HG03575 (cell line): ENCODE measurements around the gene LSM10.

ENCODE experiments used
- ATAC-seq: cut with Tn5 transposase; IDR thresholded peaks from one replicate; pipeline ENCODE4 v1.9.1; 2021; ENCODE audit not compliant: unreplicated experiment, insufficient number of reproducible peaks, low FRiP score; ENCODE audit errors: extremely low read depth

The LSM10 gene

DNA sequence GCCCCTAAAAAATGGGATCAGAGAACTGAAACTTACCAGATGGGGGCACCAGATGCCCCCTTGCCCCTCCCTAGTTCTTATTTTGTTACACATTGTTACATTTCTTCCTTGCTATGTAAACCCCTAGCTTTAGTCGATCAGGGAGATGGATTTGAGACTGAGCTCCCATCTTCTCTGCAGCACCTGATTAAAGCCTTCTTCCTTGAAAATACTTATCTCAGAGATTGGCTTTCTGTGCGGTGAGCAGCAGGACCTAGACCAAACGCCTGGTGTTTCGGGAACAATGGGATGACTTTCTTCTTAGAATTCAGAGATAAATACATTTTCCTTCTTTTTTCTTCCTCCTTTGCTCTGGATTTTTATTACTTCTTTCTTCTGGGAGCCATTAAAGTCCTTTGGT lies 16.7 kb upstream of the LSM10 start:
- no peak for ATAC-seq

DNA sequence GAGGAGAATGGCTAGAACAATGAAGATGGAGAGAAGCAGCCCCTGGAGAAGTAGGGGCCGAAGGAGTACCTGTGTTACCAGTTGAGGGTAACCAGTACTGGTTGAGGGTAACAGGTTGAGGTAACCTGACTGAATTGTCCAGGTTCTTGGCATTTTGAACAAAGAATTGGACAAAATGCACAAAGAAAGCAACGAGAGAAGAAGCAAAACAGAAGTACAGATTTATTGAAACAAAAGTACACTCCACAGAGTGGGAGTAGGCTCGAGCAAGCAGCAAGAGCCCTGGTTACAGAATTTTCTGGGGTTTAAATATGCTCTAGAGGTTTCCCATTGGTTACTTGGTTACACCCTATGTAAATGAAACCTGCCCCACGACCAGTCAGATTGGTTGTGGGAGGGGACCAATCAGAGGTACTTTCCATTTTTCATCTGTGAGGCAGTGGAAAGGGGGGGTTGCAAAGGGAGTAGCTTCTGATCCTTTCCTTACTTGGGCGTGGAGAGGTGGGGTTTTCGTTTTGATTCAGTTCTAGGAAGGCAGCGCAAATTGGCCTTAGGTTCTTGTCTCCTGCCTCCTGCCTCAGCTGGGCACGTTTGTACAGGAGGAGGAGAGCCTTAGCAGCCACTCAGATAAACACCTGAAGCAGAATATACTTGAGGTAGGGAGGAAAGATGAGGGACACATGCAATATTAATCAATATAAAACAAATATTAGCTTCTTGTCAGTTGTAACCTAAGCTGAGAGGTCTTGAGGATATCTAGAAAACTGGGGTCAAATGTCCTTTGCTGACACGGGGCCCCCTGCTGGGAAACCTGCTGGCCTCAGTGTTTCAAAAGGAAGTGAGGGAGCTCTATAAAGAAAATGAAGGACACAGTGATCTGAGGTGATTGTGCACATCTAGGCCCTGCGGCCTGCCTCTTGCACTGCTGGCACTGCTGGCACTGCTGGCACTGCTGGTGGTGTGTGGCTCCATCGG lies 14.3 kb upstream of the LSM10 start:
- ATAC-seq = no peak

DNA sequence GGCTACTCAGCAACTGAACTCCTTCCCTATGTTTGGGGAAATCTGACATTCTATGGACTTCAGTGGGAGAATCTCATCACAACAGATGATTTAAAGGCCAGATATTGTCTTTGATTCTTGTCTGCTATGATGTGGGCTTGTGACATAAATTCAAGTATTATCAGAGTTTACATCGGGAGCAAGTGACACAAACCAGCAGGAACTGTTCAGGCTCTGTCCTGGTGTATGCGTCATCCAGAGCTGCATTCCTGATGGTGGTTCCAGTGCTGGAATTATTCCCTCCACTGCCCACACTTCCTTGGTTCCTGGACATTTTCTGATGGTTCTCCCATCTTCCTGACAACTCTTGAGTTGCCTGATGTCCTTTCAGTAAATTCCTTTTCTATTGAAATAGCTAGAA lies 10.8 kb upstream of the LSM10 start:
- ATAC-seq = no peak

DNA sequence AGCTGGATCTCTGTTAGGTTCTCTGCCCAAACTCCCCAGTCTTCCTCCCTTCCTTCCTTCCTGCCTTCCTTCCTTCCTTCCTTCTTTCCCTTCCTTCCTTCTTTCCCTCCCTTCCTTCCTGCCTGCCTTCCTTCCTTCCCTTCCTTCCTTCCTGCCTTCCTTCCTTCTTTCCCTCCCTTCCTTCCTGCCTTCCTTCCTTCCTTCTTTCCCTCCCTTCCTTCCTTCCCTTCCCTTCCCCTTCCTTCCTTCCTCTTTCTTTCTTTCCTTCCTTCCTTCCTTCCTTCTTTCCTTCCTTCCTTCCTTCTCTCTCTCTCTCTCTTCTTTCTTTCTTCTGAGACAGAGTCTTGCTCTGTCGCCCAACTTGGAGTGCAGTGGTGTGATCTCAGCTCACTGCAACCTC lies 8.7 kb upstream of the LSM10 start:
- ATAC-seq = no peak

DNA sequence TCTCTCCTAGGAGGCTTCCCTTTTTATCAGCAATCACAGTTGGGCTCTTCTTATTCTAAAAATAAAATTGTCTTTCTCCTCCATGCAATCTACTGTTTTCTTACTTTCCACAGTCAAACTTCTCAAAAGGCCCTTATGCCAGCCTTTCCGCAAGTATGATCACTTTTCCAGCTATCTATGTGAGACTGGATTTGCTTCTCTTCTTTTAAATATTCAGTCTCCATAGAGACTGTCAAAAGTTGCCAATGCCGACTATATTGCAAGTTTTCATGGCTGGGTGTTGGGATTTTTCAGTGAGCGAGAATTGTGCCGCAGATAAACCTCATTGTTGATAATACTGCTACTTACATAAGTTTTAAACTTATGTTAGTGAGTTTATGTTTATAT lies 4.8 kb upstream of the LSM10 start:
- no peak for ATAC-seq

DNA sequence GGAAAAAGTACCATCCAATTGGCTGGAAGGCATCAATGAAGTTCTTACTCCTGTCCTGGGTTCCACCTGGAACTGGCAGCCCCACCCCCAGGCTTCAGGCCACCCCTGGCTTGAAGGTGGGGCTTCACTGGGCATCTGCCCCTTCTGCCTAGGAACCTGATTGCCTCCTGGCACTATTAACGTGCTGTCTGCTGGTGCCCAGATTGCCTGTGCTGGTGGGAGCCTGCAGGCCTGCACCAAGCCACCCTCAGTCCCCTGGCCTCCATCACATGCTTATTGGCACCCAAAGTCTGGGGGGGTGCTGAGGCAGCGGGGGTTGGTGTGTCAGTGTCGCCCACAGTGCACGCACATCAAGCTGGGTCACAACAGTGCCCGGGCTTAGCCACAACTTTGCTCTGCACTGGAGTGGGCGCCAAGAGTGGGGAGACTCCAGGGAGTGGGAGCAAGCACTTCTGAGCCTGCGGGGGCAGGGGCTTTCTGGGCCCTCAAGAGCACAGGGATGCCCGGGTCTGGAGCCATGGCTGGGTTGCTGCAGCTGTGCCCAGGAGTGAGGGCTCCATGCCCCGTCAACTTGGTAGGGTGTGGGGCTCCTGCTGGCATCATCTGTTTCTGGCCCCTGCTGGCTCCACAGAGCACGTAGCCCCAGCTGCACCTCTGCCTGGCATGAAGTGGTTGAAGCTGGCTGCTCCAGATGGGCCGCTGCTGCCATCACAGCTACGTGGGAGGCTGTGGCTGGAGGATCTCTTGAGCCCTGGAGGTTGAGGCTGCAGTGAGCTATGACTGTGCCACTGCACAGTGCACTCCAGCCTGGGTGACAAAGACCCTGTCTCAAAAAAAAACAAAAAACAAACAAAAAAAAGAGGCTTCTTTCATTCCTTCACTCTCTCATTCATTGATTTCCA lies 4.1 kb upstream of the LSM10 start:
- ATAC-seq = no peak

DNA sequence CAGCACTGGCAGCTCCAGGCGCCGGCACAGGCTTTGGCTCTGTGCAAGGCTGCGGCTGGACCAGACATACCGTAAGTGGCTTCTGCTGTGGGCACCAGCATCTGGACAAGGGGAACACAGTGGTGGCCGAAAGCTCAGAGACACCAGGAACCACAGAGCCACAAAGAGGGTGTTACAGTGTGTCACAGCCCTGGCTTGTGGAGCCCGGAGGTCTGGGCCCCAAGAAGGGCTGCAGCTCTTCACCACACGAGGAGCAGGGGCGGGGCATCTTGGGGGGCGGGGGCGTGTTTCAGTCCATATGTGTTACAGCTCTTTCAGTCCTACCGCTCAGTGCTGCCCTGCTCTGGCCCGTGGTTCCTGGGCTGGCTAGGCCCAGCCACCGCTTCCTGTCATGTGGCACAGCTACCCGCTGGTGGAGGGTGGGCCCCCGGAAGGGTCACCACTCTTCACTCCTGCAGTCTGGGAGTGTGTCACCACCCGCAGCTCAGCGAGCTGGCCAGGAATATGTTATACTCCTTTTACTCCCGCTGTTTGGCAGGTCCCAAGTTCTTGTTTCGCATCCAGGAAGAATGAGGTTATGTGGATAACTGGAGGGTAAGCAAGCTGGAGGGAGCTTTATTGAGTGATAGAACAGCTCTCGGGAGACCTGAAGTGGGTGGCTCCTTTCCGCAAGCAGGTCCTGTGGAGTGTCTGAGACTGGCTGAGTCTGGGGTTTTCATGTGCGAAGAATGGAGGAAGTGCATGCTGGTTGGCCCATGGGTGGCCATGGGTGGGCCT lies 3.3 kb upstream of the LSM10 start:
- ATAC-seq = no peak

DNA sequence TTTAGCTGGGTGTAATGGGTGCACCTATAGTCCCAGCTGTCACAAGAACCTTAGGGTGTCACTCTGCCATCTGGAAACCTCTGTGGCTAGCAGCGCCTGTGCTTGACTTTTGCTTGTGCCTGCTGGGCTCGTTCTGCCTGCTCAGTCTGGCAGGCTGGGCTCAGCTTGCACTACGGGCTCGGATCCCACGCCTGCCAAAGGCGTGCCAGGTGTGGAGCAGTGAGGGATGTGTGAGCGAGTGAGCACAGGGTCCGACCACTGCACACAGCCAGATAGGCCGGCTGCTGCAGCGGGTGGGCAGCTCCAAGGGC lies 2.8 kb upstream of the LSM10 start:
- ATAC-seq = no peak

DNA sequence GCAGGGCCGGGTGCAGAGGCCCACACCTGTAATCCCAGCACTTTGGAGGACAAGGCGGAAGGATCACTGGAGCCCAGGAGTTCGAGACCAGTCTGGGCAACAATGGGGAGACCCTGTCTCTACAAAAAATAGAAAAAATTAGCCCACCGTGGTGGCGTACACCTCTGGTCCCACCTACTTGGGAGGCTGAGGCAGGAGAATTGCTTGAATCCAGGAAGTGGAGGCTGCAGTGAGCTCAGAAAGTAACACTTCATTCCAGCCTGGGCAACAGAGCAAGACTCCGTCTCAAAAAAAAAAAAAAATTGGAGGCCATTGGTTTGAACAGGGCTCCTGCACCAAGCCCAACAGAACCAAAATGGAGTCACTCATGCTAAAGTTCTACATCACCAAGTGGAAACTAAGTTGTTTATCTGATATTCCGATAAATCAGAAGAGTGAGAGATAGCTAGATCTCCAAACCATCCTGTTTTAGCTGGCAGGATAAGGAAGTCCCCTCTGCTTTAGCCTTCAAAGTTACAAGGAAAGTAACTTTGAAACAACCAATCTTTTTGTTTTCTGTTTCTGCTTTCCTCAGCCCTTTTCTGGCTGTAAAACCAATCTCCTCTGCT lies 766 bp upstream of the LSM10 start:
- no peak for ATAC-seq

DNA sequence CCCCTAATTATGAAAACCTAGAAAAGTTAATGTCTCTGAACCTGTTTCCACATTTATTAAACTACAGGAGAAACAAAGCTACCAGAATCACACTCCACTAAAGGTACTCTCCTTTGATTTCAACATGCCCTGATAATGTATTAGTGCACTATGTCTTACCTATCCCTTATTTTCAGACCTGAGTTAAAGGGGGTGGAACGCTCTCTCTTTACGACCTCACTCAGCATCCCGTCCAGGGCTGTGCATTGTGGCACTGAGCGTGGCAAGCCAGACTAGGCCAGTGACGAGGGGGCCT lies 678 bp downstream of the LSM10 start:
- no peak for ATAC-seq

DNA sequence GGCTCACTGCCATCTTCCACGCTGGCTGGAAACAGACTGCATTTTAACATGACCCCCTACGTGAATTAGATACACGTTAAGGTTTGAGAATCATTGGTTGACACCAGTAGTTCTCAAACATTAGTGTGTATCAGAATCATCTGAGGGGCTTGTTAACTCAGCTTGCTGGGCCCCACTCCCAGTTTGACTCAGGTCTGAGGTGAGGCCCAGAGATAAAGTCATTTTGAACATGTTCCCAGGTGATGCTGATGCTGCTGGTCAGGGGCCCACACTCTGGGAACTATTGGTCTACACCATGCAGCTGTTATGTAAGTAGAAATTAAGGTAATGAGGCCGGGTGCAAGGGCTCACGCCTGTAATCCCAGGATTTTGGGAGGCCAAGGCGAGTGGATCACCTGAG lies 1.3 kb downstream of the LSM10 start:
- no peak for ATAC-seq

DNA sequence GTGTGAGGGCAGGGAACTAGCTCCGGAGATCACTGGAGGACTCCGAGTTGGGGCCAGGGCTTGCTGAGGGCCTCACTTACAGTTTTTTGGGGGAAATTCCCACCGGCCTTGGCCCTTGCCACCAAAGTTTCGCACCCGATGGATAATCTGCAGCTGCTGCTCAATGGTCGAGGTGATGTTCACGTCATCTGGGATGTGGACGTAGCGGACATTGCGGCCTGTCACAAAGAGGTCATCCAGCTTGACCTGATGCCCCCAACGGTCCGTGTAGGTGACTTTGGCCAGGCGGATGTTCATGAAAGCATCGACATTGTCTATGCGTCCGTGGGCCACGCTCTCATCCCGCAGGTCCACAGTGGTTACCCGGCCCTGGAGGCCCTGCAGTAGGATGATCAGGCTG lies 4.0 kb downstream of the LSM10 start:
- ATAC-seq = no peak

DNA sequence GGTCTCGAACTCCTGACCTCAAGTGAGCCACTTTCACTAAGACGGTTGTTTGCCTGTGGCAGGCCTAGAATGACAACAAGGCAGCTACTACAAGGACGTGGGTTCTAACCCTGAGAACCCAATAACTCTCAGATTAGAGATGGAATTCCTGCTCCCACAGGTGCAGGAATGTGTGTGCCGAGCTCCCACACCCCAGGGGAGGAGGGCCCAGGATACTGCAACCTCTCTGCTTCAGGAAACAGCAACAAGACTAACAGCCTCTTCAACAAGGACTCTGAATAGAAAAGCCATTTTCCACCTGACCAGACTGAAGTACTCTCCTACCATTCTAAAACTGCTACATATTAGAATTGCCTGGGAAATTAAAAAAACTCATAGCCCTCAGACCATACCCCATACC lies 4.9 kb downstream of the LSM10 start:
- no peak for ATAC-seq

DNA sequence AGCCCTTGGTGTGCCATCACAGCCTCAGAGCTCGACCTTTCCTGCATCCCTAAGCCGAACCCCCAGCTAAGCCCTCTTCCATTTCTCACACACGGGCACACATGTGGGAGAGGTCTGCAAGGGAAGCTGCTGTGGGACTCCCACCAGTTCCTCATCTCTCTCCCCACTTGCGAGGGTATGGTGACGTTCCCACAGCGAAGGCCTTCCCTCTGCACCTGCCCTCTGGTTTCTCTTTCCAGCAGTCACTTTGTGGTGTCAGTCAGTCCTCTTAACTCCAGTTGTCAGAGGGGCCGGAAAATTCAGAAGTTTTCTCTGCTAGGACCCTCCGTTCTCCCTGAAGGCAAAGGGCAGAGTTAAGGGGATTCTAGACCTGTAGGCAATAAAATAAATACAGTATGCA lies 6.4 kb downstream of the LSM10 start:
- no peak for ATAC-seq

DNA sequence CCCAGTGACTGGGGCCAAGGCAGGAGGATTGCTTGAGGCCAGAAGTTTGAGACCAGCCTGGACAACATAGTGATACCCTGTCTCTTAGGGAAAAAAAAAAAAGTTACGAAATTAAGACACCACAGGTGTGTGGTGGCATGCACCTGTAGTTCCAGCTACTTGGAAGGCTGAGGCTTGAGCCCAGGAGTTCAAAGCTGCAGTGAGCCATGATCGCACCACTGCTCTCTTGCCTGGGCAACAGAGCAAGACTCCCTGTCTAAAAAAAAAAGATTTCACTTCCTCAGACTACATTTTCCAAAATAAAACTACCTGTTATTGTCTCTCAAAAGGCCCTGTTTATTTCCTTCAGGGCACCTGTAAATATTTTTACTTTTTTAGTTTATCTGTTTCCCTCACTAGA lies 7.3 kb downstream of the LSM10 start:
- ATAC-seq = no peak

DNA sequence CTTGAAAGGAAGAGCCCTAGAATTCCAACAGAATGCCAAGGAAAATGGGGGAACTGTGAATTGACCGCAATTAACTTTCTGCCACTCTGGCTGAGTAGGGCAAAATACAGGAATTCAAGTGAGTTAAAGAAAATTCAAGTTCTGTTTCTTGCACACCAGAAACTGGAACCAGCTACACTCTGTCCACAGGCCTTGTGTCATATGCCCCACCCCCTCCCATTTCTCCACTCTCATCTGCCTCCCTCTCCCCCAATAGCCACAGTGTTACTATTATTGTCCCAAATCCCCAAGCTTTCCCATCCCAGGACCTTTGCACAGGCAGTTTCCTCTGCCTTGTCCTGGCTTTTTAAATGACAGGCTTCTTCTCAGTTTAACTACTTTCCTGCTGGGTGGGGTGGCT lies 7.7 kb downstream of the LSM10 start:
- ATAC-seq = no peak

DNA sequence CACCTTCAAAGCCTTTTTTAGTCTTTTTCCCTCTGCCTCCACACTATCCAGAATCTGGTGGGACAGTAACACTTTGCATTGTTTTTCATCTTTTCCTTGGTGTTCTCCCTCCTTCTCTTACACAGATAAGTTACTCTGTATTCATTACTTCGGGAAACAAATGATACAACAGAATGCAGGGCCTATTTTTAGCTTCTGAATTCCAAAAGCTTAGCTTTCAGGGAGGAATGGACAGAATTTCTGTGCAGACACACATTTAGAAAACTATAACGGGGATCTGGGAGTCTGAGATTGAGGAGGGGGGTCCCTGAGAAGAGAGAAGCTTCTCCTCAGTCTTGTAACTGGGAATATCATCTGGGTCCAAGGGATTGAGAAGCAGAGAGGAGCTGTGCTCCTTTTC lies 8.4 kb downstream of the LSM10 start:
- ATAC-seq = no peak

DNA sequence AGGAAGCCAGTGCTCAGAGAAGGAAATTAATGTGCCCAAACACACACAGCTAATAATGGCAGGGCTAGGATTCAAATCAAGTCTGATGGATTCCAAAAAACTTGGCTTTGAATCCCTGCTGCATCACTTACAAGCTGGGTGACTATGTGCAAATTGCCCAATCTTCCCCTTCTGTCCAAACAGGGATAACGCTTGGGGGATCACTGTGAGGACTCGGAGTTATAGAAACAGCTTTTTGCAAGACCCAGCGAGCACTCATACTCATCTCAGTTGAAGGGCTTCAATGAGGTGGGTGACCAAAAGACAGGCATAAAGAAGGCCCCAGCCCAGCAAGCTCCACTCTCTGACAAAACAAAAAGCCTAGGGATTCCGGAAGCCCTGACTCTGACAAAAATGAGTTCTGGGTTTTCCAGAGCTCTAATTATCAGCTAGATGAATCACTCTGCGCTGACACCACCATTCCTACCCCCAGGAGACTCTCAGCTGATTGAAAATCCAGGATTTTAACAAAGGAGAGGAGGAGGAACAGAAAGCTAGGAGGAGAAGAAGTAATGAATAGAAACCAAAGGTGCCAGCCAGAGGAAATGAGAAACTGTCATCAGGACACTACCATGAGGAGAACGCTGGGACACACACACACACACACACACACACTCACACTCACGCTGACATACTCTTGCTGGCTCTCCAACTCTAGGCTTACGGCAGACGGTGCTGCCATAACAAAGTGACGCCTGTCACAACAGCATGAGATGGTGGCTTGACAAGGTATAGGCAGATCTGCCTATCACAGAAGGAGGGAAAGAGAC lies 10.4 kb downstream of the LSM10 start:
- no peak for ATAC-seq
